Measurements from ENCODE around the gene ERBIN.

DNA sequence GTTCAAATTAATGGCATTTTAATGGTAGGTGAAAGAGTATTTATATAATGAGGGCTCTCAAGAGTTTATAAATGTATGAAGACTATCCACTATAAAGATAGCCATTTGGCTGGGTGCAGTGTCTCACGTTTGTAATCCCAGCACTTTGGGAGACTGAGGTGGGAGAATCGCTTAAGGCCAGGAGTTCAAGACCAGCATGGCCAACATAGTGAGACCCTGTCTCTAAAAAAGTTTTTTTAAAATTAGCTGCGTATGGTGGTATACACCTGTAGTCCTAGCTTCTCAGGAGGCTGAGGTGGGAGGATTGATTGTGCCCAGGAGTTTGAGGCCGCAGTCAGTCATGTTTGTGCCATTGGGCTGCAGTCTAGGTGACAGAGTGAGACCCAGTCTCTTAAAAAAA lies 61.6 kb downstream of the ERBIN start:
- TF ChIP-seq, protein P1, sequence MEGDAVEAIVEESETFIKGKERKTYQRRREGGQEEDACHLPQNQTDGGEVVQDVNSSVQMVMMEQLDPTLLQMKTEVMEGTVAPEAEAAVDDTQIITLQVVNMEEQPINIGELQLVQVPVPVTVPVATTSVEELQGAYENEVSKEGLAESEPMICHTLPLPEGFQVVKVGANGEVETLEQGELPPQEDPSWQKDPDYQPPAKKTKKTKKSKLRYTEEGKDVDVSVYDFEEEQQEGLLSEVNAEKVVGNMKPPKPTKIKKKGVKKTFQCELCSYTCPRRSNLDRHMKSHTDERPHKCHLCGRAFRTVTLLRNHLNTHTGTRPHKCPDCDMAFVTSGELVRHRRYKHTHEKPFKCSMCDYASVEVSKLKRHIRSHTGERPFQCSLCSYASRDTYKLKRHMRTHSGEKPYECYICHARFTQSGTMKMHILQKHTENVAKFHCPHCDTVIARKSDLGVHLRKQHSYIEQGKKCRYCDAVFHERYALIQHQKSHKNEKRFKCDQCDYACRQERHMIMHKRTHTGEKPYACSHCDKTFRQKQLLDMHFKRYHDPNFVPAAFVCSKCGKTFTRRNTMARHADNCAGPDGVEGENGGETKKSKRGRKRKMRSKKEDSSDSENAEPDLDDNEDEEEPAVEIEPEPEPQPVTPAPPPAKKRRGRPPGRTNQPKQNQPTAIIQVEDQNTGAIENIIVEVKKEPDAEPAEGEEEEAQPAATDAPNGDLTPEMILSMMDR (IDR thresholded peaks at IDR 0.05) = no peak
- TF ChIP-seq POLR2A (IDR thresholded peaks at IDR 0.05) = no peak

All from Peyer's patch (tissue), 4 donors.